Measurements from ENCODE around the gene FAM13A. TPM values are rescaled to one million over a fixed set of nuclear protein-coding genes. Genes with fewer than 3 reads are reported as not detected.

FAM13A gene
- total and polyA plus RNA-seq, 10 donors: 2.7 to 24.9 (median 18.3) TPM

DNA sequence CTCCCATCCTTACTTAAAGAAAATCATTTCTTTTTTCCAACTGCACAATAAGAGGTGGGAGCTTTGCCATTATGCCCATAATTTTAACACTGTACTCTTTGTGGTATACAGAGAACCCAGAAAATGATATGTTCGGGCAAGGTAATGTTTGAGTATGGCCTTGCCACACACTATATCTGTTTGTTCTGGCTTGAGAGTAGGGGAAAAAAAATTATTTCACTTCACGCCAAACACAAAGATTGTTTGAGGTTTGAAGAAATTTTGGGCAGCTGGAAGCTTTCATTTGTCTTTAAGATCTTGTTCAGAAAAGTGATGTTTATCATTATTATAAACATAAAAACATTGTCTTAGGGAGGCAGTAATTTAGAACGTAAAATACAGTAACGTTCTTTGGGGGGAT, 244.0 kb downstream of the FAM13A start:
- no peak for DNase-seq
- TF ChIP-seq POLR2AphosphoS5 (IDR thresholded peaks at IDR 0.05) (no peak), POLR2A (IDR thresholded peaks at IDR 0.05) (no peak)
- TF ChIP-seq, protein P1, sequence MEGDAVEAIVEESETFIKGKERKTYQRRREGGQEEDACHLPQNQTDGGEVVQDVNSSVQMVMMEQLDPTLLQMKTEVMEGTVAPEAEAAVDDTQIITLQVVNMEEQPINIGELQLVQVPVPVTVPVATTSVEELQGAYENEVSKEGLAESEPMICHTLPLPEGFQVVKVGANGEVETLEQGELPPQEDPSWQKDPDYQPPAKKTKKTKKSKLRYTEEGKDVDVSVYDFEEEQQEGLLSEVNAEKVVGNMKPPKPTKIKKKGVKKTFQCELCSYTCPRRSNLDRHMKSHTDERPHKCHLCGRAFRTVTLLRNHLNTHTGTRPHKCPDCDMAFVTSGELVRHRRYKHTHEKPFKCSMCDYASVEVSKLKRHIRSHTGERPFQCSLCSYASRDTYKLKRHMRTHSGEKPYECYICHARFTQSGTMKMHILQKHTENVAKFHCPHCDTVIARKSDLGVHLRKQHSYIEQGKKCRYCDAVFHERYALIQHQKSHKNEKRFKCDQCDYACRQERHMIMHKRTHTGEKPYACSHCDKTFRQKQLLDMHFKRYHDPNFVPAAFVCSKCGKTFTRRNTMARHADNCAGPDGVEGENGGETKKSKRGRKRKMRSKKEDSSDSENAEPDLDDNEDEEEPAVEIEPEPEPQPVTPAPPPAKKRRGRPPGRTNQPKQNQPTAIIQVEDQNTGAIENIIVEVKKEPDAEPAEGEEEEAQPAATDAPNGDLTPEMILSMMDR (IDR thresholded peaks at IDR 0.05 in 8 of 11, conservative IDR thresholded peaks at IDR 0.05 in 3 of 11): no peak
- Histone ChIP-seq H3K4me3 (no peak overlapping the region), H3K27ac (no peak overlapping the region), H3K4me1 (peaks cover 0 to 29% (median 2%) of the 10 kb centered on the region in 6 donors), H3K36me3 (no peaks in the 10 kb centered on the region), H3K27me3 (replicated peaks in 1 of 7) (no peaks in the 10 kb centered on the region), H3K9me3 (no peaks in the 10 kb centered on the region)
- 90 to 98% (median 96%) methylated on average over 4 of the region's 4 CpGs for WGBS, 5 donors
- intact Hi-C loops (cut with DNase I; ENCODE audit: low total_unique reads): no loop called here

- no peak for TF ChIP-seq POLR2A (IDR thresholded peaks at IDR 0.05)
- TF ChIP-seq POLR2AphosphoS5 (IDR thresholded peaks at IDR 0.05): no peak
- TF ChIP-seq, protein P1 (IDR thresholded peaks at IDR 0.05 in 8 of 11, conservative IDR thresholded peaks at IDR 0.05 in 3 of 11): no peak
- Histone ChIP-seq H3K36me3 (no peaks in the 10 kb centered on the region), H3K4me1 (peaks cover 0 to 30% (median 0%) of the 10 kb centered on the region in 6 donors), H3K27me3 (replicated peaks in 1 of 7) (no peaks in the 10 kb centered on the region), H3K4me3 (no peak overlapping the region), H3K9me3 (no peaks in the 10 kb centered on the region), H3K27ac (no peak overlapping the region)
- DNase-seq: no peak
- intact Hi-C loops (cut with DNase I; ENCODE audit: low total_unique reads): no loop called here
- 65 to 95% (median 87%) methylated on average over 1 of the region's 1 CpG for WGBS, 5 donors
Measured at GRCh38 chr4:88812420-88812819, 244.6 kb downstream of the FAM13A start.

DNA sequence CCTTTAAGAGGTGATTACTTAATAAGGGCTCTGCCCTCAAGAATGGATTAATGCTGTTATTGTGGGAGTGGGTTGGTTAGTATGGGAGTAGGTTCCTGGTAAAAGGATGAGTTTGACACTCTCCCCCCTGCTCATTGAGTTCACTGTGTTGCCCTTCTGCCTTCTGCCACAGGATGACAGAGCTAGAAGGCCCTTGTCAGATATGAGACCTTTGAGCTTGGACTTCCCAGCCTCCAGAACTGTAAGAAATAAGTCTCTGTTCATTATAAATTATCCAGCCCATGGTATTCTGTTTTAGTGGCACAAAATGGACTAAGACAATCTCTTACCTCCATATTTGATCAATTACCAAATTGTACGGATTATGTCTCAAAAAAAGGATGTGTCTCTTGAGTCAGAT, 245.1 kb downstream of the FAM13A start:
- DNase-seq: no peak
- Histone ChIP-seq H3K27ac (no peak overlapping the region), H3K4me1 (peaks cover 0 to 29% (median 0%) of the 10 kb centered on the region in 6 donors), H3K4me3 (no peak overlapping the region), H3K27me3 (replicated peaks in 1 of 7) (no peaks in the 10 kb centered on the region), H3K9me3 (no peaks in the 10 kb centered on the region), H3K36me3 (no peaks in the 10 kb centered on the region)
- WGBS, 5 donors: 85 to 100% (median 88%) methylated on average over 1 of the region's 1 CpG
- intact Hi-C loops (cut with DNase I; ENCODE audit: low total_unique reads): no loop called here
- TF ChIP-seq, protein P1 (IDR thresholded peaks at IDR 0.05 in 8 of 11, conservative IDR thresholded peaks at IDR 0.05 in 3 of 11): no peak
- TF ChIP-seq POLR2A (IDR thresholded peaks at IDR 0.05) (no peak), POLR2AphosphoS5 (IDR thresholded peaks at IDR 0.05) (no peak)

GRCh38 chr4:88810325-88810724, 246.7 kb downstream of the FAM13A start:
- TF ChIP-seq POLR2A (IDR thresholded peaks at IDR 0.05) (no peak), POLR2AphosphoS5 (IDR thresholded peaks at IDR 0.05) (no peak)
- TF ChIP-seq, protein P1 (IDR thresholded peaks at IDR 0.05 in 8 of 11, conservative IDR thresholded peaks at IDR 0.05 in 3 of 11): no peak
- Histone ChIP-seq H3K4me1 (peaks cover 0 to 20% (median 0%) of the 10 kb centered on the region in 6 donors), H3K4me3 (no peak overlapping the region), H3K27ac (no peak overlapping the region), H3K36me3 (no peaks in the 10 kb centered on the region), H3K9me3 (no peaks in the 10 kb centered on the region), H3K27me3 (replicated peaks in 1 of 7) (no peaks in the 10 kb centered on the region)
- WGBS, 5 donors: 74 to 94% (median 86%) methylated on average over 1 of the region's 1 CpG
- no peak for DNase-seq
- intact Hi-C loops (cut with DNase I; ENCODE audit: low total_unique reads): no loop called here
